WI38 (cell line): ENCODE data around the gene NKIRAS1.
A peak's percentile ranks its signal among the peaks of the same experiment; 100 is the strongest.

ENCODE experiments used
- H3K4me3 ChIP-seq: 2 replicates; pipeline ENCODE4 v1.5.1; 2011; ENCODE audit warnings: low read depth, mild to moderate bottlenecking, control low read depth, low read length
- CTCF ChIP-seq: IDR thresholded peaks from 2 replicates; pipeline ENCODE4 v1.5.1; 2012; ENCODE audit warnings: low read depth, mild to moderate bottlenecking, control low read depth, low read length

Gene NKIRAS1

GRCh38 chr3:23928524-23928923 is 11.7 kb upstream of the NKIRAS1 start:
- no peak for TF ChIP-seq CTCF
- H3K4me3 ChIP-seq = no peak overlapping the region

DNA sequence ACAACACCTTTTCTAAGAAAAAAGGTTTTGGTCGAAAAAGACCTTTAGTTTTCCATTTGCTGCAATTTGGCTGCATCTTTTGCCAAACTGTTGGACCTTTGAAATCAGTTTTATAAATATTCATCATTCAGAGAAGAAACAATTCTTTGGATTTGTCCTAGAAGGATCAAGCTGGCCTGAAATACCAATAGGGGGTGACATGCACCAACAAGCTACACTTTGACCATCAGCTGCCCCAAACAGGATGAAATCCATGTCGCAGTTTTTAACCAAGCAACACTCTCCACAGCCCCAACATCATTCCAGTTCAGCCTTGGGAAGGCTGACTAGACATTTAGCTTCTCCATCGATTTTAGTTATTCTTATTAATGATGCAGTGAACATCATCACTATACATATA is 9.9 kb upstream of the NKIRAS1 start:
- no peak overlapping the region for H3K4me3 ChIP-seq
- TF ChIP-seq CTCF = no peak

GRCh38 chr3:23926246-23926645 is 9.5 kb upstream of the NKIRAS1 start:
- H3K4me3 ChIP-seq = no peak overlapping the region
- TF ChIP-seq CTCF = no peak

DNA sequence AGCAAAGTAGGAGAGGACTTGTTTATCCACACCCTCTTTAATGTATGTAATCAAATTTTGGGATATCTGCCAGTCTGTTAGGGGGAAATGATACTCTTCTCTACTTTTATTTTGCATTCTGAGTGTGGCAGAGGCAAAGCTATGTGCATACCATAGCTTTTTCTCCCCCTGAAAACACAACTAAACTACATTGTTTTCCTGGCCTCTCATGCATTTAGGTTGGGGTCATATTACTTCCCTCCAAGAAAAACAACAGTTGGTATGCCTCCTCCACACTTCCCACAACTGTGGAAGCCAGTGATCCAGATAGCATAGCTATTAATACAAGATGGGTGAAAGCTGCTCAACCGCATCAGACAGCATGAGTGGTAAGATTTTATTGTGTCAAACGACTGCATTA is 7.0 kb upstream of the NKIRAS1 start:
- no peak overlapping the region for H3K4me3 ChIP-seq
- no peak for TF ChIP-seq CTCF

DNA sequence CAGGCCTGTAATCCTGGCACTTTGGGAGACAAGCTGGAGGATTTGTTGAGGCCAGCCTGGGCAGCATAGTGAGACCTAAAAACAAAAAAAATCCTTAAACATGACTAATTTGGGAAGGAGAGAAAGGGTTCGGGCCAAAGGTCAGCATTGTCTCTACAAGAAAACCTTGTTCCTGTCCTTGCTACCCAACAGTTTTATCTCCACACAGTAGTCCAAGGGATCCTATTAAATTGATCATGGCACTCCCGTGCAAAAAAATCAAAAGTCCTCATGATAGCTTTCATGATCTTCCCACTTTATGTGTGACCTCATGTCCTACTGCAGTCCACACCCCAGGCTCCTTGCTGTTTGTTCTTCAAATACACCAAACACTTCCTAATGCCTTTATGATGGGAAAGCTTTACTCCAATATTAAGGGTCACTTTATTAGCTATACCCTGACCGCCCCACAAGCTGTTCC is 4.3 kb upstream of the NKIRAS1 start:
- TF ChIP-seq CTCF = no peak

GRCh38 chr3:23920151-23920655 is 3.4 kb upstream of the NKIRAS1 start:
- no peak overlapping the region for H3K4me3 ChIP-seq
- no peak for TF ChIP-seq CTCF

More for the DNA sequence above, 4.3 kb upstream of the NKIRAS1 start:
- no peak overlapping the region for H3K4me3 ChIP-seq

DNA sequence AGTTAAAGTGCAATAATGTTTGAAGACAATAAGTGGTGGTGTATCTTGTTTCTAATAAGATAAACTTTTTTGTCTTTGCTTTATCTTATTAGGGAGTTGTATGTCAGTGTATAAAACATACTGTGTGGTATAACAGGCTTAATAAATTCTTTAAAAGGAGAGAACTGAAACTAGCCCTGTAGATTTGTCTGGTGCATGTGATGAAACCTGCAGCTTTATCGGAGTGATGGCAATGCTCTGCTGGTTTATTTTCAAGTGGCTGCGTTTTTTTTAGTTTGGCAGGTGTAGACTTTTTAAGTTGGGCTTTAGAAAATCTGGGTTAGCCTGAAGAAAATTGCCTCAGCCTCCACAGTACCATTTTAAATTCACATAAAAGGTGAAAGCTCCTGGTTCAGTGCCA is 2.8 kb upstream of the NKIRAS1 start:
- no peak for TF ChIP-seq CTCF
- H3K4me3 ChIP-seq = no peak overlapping the region

- peak overlapping the region; percentile 94 for H3K4me3 ChIP-seq
Observed at GRCh38 chr3:23918331-23918730, 1.5 kb upstream of the NKIRAS1 start.

DNA sequence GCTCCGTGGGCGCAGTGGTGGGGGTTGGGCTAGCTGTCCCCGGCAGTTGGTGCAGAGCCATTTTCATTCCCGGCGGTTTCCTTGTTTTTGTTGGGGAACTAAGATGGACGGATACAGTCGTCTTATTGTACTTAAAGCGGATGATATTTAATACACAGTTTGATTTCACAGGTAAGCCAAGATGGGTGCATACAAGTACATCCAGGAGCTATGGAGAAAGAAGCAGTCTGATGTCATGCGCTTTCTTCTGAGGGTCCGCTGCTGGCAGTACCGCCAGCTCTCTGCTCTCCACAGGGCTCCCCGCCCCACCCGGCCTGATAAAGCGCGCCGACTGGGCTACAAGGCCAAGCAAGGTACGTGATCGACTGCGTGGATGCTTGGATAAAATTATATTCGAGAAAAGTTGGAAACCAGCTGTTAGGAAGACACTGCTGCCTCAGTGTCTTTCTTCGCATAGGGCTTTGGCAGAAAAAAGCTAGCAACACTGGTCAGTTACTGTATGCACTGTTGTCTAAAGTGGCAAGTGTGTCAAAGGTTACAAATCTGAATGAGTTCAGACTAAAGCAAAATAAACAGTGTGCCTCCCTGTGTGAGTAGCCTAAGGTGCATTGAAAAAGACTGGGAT is 1.0 kb upstream of the NKIRAS1 start:
- peak overlapping the region; percentile 94 for H3K4me3 ChIP-seq
